H1 (cell line): ENCODE results near the gene ZRANB3. TPM values are rescaled to one million over a fixed set of nuclear protein-coding genes. Genes with fewer than 3 reads are reported as not detected.

Experiments used
- SAP30 ChIP-seq: fragments of 300-600 bp; sonication (generic); IDR thresholded peaks from 2 replicates; pipeline ENCODE4 v1.7.1; 2012; ENCODE audit warnings: low read length, moderate library complexity, mild to moderate bottlenecking, inconsistent platforms; ENCODE audit not compliant: insufficient read depth, insufficient replicate concordance
- polyA plus RNA-seq, 7 experiments: library from polyadenylated mRNA; depleted of rRNA in 3 of 7; stranded (reverse) in 5 of 7; unstranded in 2 of 7; fragments of >200 nt in 5 of 7; fragments of 200-250 nt in 2 of 7; gene quantifications; 1 replicate in 5 of 7; 2 replicates in 1 of 7; 4 replicates in 1 of 7; pipeline versions ENCODE4 v1.2.1 to v1.2.3, GENCODE V29; 2011 to 2013; ENCODE audit warnings: missing spikeins in 2 of 7, mixed read lengths in 2 of 7
- total RNA-seq: library from RNA; stranded (reverse); fragmentation: NEBNext Ultra II Directional; extraction: Animal tissue kit (Norgen Biotek cat#: 25700); gene quantifications from 2 replicates; pipeline ENCODE4 v1.2.1, GENCODE V29; 2021

ZRANB3 gene
- total and polyA plus RNA-seq, 2 of the 8 experiments (the other 6 are each of a cell fraction or from before 2014, with no cell fraction given), result 4.5 to 19.3 TPM

DNA sequence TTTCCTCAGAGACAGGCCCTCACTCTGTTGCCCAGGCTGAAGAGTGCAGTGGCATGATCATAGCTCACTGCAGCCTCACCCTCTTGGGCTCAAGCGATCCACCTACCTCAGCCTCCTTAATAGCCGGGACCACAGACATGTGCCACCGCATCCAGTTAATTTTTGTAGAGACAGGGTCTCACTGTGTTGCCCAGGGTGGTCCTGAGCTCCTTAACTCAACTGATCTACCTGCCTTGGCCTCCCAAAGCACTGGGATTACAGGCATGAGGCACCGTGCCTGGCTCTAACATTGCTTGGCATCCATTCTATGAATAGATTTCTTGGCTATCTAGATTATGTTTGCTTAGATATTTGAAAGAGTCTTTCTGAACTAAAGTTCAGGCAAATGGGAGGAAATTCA is 21.9 kb upstream of the ZRANB3 start (continued):
- TF ChIP-seq SAP30, result no peak
